ENCODE results near the gene SLC4A1. TPM values are rescaled to one million over a fixed set of nuclear protein-coding genes. Genes with fewer than 3 reads are reported as not detected.
A peak's percentile ranks its signal among the peaks of the same experiment; 100 is the strongest.

SLC4A1 gene
- total RNA-seq, 1 donor: not detected

DNA sequence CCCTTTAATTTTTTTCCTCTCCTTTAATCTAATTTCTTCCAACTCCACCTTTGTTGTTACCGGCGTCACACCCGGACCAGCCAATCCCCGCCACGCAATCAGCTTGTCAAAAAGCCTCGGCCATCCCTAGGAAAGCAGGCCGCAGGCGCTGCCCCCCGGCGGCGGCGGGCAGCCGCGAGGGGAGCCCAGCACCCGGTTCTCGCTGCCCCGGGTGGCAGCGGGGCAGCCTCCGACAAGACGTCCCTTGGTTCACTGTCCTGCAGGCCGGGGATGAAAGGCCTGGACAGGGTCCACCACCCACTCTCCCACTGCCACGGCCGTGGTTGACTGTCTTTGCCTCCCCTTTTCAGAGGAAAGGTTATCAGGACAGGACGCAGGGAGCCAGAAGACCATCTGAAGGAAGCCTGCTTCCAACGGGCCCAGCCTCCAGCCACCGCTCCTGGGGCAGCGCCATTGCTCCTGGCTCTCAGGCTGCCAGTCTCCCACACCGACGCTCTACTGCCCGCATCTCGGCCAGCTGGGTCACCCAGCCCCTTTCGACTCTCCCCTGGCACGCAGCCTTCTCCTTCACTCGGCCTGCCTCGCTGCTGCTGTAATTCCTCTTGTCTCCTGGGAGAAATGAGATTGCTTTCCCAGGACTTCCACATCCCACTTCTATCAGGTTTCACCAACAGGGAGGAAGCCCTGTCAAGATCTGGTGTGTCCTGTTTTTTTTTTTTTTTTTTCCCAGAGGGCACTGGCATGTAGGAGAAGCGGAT is 45.6 kb downstream of the SLC4A1 start:
- peak; percentile 79 for DNase-seq (ENCODE audit: low read depth)
- TF ChIP-seq, protein P1, sequence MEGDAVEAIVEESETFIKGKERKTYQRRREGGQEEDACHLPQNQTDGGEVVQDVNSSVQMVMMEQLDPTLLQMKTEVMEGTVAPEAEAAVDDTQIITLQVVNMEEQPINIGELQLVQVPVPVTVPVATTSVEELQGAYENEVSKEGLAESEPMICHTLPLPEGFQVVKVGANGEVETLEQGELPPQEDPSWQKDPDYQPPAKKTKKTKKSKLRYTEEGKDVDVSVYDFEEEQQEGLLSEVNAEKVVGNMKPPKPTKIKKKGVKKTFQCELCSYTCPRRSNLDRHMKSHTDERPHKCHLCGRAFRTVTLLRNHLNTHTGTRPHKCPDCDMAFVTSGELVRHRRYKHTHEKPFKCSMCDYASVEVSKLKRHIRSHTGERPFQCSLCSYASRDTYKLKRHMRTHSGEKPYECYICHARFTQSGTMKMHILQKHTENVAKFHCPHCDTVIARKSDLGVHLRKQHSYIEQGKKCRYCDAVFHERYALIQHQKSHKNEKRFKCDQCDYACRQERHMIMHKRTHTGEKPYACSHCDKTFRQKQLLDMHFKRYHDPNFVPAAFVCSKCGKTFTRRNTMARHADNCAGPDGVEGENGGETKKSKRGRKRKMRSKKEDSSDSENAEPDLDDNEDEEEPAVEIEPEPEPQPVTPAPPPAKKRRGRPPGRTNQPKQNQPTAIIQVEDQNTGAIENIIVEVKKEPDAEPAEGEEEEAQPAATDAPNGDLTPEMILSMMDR (IDR thresholded peaks at IDR 0.05; ENCODE audit: insufficient read depth, low read depth, low read length): peak; percentile 32
- peak overlapping the region; percentile 86 for H3K4me3 ChIP-seq (ENCODE audit: low read depth, low read length)

DNA sequence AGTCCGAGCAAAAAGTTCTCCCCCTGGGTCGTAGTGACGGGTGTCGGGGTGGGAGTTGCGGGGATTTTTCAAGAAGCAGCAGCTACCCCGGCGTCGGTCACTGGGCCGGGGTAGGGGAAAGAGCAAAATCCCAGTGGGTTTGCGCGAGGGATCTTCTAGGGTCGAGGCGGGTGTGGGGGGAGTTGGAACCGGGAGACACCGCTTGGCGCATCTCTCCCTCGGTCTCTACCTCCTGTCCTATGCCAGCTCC is 46.1 kb downstream of the SLC4A1 start:
- no peak for DNase-seq (ENCODE audit: low read depth)
- H3K4me3 ChIP-seq (ENCODE audit: low read depth, low read length): peak overlapping the region; percentile 86

DNA sequence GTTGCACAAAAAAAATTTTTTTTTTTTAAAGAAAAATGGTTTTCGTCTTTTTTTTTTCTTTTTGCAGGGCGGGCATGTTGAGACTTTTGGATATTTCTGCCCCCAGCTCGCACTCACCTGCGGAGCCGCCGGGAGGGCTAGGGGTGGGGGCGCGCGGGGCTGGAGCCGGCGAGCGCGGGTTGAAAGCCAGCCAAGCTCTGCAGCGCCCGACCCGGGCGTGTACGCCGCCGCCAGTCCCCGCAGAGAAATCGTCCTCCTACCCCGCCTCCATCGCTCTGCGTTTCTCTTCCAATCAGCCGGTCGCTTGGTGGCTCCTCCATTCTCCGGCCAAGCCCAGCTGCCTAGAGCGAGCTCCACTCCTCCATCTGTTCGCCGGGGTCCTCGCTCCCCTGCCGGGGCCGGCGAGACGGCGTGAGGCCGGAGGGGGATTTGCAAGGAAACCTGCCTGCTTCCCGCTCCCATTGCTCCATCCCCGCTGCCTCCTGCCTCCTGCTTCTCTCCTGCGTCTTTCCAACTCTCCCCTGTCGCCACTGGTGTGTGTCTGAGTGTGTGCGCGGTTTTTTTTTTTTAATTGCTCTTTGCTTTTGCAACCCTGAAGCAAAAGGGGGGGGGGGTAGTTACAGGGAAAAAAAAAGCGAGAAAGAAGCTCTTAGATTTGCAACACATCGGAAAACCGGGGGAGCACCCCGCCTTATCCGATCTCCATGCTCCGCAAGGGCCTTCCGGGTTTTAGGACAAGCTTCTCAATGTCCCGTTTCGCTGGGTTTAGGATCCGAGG is 46.7 kb downstream of the SLC4A1 start:
- DNase-seq (ENCODE audit: low read depth): peak; percentile 87
- TF ChIP-seq, protein P1 (IDR thresholded peaks at IDR 0.05; ENCODE audit: insufficient read depth, low read depth, low read length): no peak
- peak overlapping the region; percentile 86 for H3K4me3 ChIP-seq (ENCODE audit: low read depth, low read length)

More for the DNA sequence above, 46.1 kb downstream of the SLC4A1 start:
- TF ChIP-seq, protein P1 (IDR thresholded peaks at IDR 0.05; ENCODE audit: insufficient read depth, low read depth, low read length): no peak

DNA sequence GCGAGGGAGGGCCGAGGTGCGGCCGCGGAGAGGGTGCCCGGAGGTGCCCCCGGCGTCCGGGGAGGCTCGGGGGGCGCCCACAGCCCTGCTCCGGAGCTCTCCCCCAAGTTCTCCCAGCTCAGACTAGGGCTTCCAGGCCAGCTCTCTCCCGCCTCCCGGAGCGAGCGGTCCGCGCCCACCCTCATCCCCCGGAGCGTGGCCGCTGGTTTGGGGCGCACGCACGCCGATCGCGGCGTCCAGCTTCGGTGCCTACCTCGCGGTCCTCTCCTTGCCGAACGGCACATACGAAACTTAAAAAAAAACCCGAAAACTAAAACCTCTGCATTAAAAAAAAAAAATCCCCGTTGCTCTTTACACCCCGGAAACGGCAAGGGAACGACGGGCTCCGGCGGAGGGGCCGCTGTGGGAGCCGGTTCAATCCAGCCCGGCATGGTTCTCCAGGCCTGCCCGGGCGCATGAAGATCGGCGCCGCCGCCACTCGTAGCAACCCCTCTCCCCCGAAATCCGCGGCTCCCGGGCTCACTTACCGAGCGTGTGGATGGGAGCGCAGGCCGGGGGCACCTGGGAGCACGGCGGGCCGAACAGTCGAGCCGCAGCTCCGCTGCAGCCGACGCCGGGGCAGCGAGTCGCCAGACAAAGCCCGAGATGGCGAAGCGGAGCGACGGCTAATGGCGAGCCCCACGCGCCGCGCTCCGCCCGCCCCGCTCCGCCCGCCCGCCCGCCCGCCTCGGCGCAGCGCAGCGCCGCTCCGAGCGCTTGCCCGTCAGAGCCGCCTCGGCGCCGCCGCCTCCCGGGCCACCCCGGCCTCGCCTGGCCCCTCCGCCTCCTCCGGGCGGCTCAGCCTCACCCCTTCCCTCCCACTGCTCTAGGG is 47.5 kb downstream of the SLC4A1 start:
- TF ChIP-seq, protein P1 (IDR thresholded peaks at IDR 0.05; ENCODE audit: insufficient read depth, low read depth, low read length): no peak
- H3K4me3 ChIP-seq (ENCODE audit: low read depth, low read length): peak overlapping the region; percentile 86
- peak; percentile 54 for DNase-seq (ENCODE audit: low read depth)

GRCh38 chr17:44219616-44220212 is 48.2 kb downstream of the SLC4A1 start, which contains the start of gene UBTF:
Gene UBTF, minus strand, starts transcription at chr17:44219675. Its CDS starts 1,446 bp downstream, at chr17:44218229.
- peak; percentile 63 for DNase-seq (ENCODE audit: low read depth)
- TF ChIP-seq, protein P1 (IDR thresholded peaks at IDR 0.05; ENCODE audit: insufficient read depth, low read depth, low read length): no peak

DNA sequence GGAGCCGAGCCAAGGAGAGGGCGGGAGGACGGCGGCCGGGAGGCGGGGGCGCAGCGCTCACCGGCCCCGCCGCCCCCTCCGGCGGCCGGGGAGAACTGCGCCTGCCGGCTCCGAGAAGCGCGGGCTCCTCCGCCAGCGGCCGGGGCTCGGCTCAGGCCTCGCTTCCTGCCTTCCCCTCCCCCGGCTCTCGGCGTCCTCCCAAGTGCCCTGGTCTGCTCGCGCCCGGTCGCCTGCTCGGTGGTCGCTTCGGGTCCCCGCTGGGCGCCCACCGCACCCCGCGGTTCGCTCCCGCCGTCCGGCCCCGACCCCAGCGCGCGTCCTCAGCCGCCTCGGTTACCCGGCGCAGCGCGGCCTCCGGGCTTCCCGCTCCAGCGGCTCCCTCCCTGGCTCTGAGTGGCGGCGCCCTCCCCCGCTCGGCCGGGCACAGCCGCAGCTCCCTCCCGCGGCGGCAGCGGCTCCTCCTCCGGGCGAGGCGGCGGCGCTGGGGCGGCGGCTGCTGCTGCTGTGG is 48.8 kb downstream of the SLC4A1 start:
- TF ChIP-seq, protein P1 (IDR thresholded peaks at IDR 0.05; ENCODE audit: insufficient read depth, low read depth, low read length): peak; percentile 29
- H3K4me3 ChIP-seq (ENCODE audit: low read depth, low read length): peak overlapping the region; percentile 86
- DNase-seq (ENCODE audit: low read depth): peak; percentile 67

More at GRCh38 chr17:44219616-44220212, 48.2 kb downstream of the SLC4A1 start, which contains the start of gene UBTF:
- peak within 1 kb of the TSS; percentile 86 for H3K4me3 ChIP-seq (ENCODE audit: low read depth, low read length)

Data from fibroblast of villous mesenchyme (primary cell).